GM18867 (cell line): ENCODE data around the gene IRF4.
"Not testable (repeated sequence)": the region's sequence is repeated elsewhere in the genome, so short reads cannot be mapped to it uniquely, and the experiment has no call there.

Source experiments
- ATAC-seq: cut with Tn5 transposase; IDR thresholded peaks from one replicate; pipeline ENCODE4 v1.9.1; 2021; ENCODE audit warnings: mild to moderate bottlenecking, moderate library complexity; ENCODE audit not compliant: unreplicated experiment

Gene IRF4

DNA sequence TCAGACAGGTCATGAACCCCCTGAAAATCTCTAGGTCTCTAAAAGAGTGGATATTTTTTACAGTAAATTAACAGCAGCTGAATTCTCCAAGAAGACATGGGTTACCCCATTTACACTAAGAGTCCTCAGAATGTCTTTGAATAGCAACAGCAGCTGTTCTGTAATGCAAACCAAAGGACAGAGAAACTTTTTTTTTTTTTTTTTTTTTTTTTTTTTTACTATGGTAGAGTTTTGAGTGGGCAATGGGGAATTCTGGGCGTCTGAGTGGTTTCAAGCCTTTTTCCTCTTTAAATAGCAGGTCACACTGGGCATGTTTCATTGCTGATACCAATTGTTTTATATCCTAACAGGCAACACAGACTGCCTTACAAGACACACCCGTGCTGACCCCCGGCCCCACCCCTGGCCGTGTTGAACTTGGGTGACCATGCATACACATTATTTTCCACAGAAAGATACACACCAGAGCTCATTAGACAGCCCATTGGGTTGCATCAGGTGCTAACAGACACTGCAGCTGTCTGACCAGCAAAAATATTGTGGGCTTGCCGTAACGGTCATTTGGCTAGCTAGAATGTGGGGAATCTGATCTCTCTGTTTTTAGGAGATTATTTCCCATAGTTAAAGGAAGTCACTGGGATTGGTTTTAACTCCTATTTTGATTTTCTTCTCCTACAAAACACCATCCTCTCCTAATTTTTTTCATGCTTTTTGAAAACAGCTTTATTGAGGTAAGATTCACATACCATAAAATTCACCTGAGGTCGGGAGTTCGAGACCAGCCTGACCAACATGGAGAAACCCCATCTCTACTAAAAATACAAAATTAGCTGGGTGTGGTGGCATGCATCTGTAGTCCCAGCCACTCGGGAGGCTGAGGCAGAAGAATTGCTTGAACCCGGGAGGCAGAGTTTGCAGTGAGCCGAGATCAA, 26.7 kb upstream of the IRF4 start:
- ATAC-seq, result no peak

DNA sequence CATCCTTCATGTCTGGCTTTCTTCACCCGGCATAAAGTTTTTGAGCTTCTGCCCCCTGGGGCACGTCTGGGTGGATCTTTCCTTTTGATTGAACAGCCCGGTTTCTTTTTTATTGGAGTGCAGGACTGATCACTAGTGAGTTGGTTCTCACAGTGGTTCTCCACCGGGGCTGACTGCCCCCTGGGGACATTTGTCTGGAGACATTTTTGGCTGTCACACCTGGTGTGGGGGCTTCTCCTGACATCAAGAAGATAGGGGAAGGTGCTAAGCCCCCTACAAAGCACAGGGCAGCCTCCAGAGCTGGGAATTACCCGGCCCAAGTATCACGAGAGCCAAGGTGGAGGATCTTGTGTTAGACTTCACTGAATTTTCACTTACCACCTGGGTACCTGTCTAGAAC, 25.7 kb upstream of the IRF4 start:
- ATAC-seq, result no peak

DNA sequence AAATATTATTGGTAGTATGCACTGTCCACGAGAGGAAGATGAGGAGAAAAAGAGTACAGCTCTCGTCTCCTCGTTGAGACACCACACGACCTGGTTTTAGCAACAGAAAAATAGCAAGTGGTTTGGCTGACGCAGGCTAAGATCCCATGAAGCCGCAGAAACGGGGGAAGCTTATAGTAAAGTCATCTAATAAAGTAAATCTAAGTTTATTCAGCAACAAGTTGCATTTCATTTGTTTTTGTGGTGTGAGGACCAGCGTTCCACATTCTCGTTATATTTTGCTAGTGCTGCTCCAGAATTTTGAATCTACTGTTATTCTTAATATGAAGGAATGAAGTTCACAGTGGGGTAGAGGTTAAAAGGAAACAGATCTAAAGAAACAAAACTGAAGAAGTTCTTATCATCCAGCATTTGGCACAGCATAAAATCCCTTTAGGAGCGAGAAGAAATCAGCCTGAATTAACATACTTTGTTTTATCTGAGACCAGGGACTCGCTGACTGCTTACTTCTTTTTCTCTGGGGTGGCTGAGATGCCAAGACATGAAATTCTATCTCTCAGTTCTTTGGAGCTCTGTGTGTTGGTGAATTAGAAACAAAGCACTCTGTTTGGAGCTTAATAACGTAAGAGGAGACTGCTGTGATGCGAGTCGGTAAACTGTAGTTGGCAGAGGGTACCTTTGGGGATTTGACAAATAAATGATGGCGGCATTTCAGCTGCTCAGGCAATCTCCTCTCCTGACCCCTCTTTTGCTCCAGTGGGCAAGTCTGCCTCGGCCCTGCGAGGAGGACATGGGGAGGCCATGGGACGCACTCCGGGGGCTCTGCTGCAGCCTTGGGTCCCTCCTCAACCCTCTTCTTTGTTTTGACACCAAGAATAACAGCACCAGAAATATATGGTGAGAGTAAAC, 24.9 kb upstream of the IRF4 start:
- no peak for ATAC-seq

DNA sequence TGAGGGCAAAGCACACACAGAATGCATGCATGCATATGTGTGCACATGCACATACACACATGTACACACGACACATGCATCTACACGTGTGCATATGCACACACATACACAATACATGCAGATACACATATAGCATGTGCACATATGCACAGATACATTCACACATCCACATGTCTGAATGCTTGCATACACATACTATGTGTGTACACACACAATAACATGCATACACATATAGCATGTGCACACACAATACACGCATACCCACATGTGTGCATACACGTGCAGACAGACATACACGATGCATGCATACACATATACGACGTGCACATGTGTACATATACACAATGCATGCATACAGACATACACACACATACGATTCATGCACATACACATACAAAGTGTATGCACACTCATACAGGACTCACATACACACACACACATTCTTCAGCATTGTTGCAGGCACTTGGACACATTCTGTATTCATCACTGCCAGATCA, 24.2 kb upstream of the IRF4 start:
- ATAC-seq, result no peak

DNA sequence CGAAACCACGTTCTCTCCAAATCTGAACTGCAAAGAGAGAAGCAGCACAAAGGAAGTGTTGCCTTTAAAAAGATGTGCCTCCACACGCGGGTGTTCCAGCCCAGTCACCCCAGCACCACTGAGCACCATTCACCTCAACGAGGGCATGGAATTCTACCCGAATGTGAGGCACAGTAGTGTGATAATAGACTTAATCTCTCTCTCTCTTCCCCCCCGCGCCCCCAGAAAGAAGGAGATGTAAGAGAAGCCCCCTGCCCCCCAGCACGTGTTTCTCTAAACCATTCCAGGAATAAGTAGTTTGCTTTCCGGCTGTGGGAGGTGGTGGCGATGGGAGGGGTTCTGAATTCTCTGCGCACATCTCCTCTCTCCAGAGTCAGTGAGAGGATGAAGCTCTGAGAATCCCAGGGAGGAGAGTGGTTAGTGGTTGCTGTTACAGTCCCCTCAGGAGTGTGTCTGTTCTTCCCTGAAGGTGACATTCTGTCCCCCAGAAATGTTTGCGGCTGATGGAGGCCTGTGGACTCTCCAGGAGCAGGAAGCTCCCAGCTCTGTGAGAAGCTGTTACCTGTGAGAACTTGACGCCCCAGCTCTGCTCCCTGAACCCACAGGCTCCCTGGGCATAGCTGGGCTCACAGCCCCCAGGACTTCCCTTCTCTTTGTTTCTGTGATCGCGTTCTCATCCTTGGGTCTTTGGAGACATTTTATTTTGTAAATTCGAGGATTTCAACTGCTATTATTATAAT, 23.5 kb upstream of the IRF4 start:
- no peak for ATAC-seq

DNA sequence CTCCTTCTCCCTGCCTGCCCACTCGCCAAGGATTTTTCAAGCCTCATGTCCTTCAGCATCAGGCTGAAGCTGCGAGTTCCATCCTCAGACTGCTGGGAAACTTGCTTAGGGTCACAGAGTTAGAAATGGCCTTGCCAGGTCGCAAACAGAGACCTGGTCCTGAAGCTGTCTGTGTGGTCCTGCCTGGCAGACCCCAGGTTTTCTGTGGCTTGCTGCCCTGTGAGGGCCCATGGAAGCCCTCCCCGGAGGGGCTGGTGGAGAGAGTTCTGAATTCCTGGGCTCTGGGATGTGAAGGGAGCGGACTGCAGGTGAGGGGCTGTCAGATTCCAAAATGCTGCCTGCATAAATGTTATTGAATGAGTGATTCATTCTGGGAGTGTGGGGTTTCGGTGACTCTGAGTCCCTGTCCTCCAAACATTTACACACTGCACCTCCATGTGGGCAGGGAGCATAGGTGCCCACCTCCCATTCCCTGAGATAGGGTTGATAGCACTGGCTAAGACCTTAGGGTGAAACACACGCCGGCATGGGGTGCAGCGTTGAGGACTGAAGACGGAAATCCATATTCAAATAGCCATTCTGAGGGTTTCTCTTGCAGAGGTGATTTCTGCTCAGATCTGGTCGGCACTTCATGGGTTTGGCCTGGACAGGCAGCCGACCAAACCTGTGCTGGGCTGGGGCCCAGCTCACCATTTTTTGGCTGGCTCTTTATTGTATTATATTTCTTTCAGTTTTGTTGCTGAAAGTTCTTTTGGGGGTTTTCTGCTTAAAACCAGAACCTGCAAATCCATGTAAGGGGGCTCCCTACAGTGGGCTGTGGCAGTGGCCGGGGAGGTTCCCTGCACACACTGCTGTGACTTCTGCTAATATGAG, 21.8 kb upstream of the IRF4 start:
- no peak for ATAC-seq

DNA sequence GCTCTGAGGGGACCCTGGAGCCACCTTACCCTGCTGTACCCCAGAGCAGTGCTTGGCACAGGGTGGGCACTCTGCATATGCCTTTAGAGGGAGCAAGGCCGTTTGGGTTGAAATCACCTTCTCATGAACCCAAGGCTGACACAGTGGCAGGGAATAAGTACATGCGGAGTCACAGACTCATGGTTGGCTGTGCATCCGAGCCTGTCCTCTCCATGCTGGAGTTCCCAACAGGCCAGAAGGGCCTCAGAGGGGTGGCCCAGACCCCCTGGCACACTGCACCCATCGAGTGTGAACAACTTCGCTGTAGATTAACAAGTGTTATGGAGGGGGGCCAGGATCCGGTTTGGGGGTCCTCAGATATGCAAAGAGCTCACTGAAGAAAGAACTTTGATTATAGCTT, 21.0 kb upstream of the IRF4 start:
- ATAC-seq, result no peak

DNA sequence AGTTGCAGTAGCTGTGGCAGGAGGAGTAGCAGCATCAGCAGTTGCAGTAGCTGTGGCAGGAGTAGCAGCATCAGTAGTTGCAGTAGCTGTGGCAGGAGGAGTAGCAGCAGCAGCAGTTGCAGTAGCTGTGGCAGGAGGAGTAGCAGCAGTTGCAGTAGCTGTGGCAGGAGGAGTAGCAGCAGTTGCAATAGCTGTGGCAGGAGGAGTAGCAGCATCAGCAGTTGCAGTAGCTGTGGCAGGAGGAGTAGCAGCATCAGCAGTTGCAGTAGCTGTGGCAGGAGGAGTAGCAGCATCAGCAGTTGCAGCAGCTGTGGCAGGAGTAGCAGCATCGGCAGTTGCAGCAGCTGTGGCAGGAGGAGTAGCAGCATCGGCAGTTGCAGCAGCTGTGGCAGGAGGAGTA, 19.7 kb upstream of the IRF4 start:
- not testable (repeated sequence) for ATAC-seq

DNA sequence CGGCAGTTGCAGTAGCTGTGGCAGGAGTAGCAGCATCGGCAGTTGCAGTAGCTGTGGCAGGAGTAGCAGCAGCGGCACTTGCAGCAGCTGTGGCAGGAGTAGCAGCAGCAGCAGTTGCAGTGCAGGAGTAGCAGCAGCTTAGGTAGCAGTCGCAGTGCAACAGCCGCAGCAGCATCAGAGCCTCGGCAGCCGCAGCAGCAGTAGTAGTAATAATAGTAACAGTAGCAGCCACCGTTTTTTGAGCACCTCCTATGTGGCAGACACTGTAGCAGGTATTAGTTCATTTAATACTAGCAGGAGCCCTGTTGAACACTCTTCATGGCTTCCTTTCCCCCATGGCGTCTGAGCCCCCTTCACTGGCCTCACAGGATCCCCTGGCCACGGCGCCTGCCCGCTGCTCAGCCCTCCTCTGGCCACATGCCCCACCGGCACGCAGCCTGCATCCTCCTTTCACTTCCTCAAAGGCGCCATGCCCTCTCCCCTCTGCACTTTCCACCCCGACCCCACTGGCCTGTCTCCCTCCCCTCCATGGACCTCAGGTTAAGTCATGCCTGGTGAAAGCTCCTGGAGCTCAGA, 19.1 kb upstream of the IRF4 start:
- ATAC-seq, result no peak

DNA sequence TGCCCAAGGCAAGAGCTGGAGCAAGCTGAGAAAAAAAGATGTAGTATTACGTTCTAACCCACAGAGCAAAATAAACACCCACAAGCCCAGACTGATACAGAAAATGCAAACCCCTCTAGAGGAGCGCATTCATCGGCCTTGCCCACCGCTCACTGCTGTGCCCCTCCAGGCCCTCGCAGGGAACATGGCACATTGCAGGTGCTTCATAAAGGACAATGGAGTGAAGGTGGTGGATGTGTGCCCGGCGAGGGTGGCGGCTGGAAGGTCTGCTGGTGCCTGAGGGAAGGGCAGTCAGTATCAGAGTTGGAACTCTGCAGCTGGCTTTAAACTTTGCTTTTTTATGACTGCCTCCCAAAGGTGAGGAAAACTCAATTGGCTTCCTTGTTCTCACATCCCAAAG, 18.5 kb upstream of the IRF4 start:
- ATAC-seq, result no peak

DNA sequence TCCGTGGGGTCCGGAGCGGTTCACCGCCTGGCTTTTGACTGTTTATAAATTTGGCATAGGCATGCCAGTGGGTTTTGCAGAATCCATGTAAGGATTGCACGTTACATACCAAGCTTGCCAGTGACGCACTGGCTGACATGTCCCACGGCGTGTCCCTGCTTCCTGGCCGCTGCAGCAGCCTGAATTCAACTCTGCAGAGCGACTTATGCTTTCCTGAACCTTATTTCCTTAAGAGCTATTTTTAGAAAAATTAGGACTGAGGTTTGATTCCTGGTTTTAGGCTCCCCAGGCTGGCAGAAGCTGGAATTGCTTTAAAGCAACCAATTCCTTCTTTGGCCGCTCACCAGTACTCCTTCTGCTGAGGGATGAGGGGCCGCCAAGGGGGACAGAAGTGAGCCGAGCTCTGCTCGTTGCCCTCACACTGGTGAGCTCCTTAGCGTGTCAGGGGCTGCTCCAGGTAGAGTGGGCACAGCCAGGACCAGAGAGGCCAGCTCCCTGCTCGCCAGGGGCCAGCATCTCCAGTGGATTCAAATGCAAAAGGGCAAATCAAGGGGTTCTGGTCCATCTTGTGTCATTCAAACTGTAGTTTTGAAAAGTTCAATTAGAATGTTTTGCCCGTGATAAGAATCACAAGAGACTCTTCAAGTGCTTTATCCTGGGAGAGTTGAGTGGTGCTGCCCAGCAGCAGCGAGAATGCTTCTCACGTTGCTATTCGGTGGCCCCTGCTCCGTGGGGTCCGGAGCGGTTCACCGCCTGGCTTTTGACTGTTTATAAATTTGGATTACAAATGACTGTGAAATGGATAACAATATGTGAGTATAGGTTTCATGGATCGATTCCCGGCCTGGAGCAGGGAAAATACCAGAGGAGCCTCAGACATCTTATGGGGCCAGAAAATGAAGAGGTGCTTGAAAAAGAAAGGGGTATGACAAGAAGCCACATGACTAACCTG, 17.5 kb upstream of the IRF4 start:
- no peak for ATAC-seq

DNA sequence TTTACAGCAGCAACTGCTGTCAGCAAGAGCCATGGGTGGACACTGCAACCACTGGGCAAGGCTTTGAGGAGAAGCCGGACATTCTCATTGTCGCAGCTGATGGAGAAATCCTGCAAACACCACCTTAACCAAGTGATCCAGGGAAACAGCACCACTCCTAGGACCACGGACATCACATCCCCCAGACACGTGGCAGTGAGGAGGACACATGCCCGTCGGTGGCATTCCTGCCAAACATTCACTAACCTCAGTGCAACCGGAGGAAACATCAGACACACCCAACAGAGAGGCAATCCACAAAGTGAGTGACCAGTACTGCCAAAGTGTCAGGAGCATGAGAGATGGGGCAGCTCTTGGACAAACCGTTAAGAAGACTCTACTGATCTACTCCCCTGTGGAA, 16.6 kb upstream of the IRF4 start:
- ATAC-seq, result no peak

DNA sequence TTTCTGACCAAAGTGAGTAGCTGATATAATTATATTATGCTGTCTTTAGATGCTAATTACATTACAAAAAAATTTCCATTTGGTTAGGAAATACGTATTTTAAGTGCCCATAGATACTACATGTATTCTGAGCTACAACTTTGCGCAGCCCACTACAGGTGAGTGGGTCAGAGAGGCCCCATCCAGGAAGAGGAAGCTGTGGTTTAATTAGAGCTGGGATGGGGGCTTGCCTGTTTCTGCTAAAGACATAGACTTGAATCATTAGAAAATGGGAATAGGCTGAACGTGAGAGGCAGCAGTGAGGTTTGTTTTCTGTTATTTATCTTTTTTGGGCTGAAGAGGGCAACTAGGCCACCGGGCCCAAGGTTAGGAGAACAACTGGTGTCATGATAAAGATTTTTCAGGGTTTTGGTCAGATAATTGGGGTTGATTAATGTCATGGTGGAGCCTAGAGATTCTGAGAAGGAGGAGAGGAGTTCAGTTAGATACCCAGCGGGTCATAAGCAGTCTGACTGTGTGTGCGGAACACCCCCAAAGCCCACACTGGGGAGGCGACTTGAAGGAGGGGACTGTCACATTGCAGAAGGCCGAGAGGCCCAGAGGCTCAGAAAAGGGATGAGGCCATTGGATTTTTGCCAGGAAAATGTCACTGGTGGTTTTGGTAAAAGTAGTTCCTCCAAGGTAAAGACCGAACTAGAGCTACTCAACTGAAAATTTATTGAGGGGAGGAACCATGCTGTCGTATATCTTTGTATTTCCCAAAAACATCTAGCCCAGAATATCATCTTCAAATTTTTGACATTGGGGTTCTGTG, 14.5 kb upstream of the IRF4 start:
- ATAC-seq, result no peak

DNA sequence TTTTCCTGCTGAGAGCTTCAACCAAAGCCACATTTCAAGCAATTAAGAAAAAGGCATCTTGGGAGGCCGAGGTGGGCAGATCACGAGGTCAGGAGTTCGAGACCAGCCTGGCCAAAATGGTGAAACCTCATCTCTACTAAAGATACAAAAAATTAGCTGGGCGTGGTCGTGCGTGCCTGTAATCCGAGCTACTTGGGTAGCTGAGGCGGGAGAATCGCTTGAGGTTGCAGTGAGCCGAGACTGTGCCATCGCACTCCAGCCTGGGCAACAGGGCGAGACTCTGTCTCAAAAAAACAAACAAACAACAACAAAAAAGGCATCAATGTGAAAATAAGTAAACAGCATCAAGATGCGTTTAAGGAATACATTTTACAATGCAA, 13.9 kb upstream of the IRF4 start:
- not testable (repeated sequence) for ATAC-seq

DNA sequence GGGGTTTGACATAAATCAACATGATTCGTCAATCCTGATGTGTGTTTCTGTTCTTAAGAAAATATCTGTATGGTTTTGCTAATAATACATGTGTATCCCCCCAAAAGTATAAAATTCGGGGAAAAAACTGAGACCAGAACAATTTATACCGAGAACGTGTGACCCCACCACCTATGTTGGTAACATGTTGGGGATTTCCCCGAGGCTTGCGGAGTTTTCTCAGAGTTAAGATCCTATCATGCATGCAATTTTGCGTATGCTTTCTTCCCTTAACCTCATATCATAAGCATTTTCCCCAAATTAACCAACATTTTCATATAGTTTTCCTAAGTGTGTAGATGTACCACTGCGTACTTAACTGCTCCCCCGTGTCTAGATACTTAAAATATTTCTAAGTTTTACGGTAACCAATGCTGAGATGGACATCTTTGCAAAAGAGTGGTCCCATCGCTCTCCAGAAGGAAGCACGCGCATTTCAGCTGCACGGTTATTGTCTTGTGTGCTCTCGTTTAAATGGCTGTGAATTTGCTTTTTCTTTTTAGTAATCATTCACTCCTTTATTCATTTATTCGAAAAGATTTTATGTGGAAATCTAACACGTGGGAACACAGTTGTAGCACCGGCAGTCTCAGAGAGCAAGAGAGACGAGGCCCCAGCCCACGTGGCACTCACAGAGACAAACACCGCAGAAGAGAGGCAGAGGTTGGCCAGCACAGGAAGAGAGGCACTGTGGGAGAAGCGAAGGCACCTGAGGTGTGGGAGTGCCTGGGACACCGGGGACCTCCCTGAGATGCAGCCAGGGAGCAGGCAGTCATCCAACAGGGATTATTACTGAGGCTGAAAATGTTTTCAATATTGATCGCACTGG, 13.2 kb upstream of the IRF4 start:
- no peak for ATAC-seq

DNA sequence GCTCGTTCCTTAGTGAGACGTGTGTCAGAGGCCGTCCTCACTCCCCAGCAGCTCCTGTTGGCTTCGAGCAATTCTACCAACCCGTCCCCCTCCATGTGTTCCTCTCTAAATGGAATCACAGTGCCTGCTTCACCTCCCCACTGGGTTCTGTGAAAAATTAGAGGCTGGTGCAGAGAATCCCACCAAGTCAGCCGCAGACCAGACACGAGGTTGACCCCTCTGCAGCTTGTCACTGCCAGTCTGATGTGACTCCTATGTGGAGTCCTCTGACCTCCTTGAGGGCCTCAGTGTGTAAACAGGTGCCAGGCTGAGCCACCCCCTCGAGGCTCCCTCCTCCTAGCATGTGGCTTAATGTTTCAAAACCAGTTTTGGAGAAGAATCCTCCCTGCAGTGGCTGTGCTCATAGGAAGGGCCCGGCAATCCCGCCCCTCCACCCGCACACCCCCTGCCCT, 12.6 kb upstream of the IRF4 start:
- no peak for ATAC-seq
